OCI-LY7 (cell line): ENCODE data around the gene CFAP61. TPM values are rescaled to one million over a fixed set of nuclear protein-coding genes. Genes with fewer than 3 reads are reported as not detected.

Experiments used
- BruUV-seq: library from RNA; stranded (reverse); fragments of 400-500 nt; replicated peaks from 2 replicates; lab custom pipeline; 2021; lab: Mats Ljungman, UMichigan
- CTCF ChIA-PET: fragments of 300-600 bp; sonication (Branson Sonifier 250); formaldehyde crosslinking; loops from one replicate; lab custom pipeline; 2022; ENCODE audit warnings: antibody characterized with exemption; ENCODE audit not compliant: unreplicated experiment; lab: Charles Lee
- POLR2A ChIA-PET: fragments of 300-600 bp; sonication (Branson Sonifier 250); formaldehyde crosslinking; loops from one replicate; lab custom pipeline; 2022; ENCODE audit warnings: antibody characterized with exemption; lab: Charles Lee
- DNase-seq: peaks from one replicate; pipeline ENCODE4 v3.0.0-alpha.2; 2015; ENCODE audit warnings: low spot score
- H2AFZ ChIP-seq: fragments of 200-600 bp; sonication (generic), shearing (Covaris generic); 2 replicates; pipeline ENCODE4 v1.6.1; 2014; ENCODE audit warnings: mild to moderate bottlenecking, antibody characterized with exemption, low read length, moderate library complexity
- H3K27ac ChIP-seq: fragments of 200-600 bp; sonication (generic); 2 replicates; pipeline ENCODE4 v1.5.1; 2014; ENCODE audit warnings: mixed run types, low read depth, mild to moderate bottlenecking, moderate library complexity, low read length, inconsistent platforms; ENCODE audit not compliant: poor library complexity, severe bottlenecking
- H3K36me3 ChIP-seq: fragments of 200-600 bp; sonication (generic); 2 replicates; pipeline ENCODE4 v1.6.1; 2014; ENCODE audit warnings: mild to moderate bottlenecking, antibody characterized with exemption, low read length, moderate library complexity, mixed read lengths; ENCODE audit not compliant: insufficient read depth
- H3K4me1 ChIP-seq: fragments of 200-600 bp; sonication (generic); 2 replicates; pipeline ENCODE4 v1.5.1; 2014; ENCODE audit warnings: mild to moderate bottlenecking, low read length; ENCODE audit not compliant: insufficient read depth, poor library complexity, severe bottlenecking
- H3K4me2 ChIP-seq: fragments of 200-600 bp; sonication (generic); 2 replicates; pipeline ENCODE4 v1.6.1; 2014; ENCODE audit warnings: mild to moderate bottlenecking, low read length
- H3K4me3 ChIP-seq: fragments of 200-600 bp; sonication (generic); 2 replicates; pipeline ENCODE4 v1.5.1; 2014; ENCODE audit warnings: mild to moderate bottlenecking, low read depth, low read length; ENCODE audit not compliant: poor library complexity, severe bottlenecking
- H3K79me2 ChIP-seq: fragments of 200-600 bp; sonication (generic); 2 replicates; pipeline ENCODE4 v1.6.1; 2016; ENCODE audit warnings: low read depth, mild to moderate bottlenecking, low read length, moderate library complexity, mixed read lengths; ENCODE audit not compliant: insufficient read depth
- H3K9me2 ChIP-seq: fragments of 200-600 bp; sonication (generic); 2 replicates; pipeline ENCODE4 v1.6.1; 2016; ENCODE audit warnings: mild to moderate bottlenecking, low read length, mixed read lengths; ENCODE audit not compliant: insufficient read depth
- H3K9me3 ChIP-seq: fragments of 200-600 bp; sonication (generic); 2 replicates; pipeline ENCODE4 v1.6.1; 2014; ENCODE audit warnings: mild to moderate bottlenecking, mixed run types, low read length, mixed read lengths
- H4K20me1 ChIP-seq: fragments of 200-600 bp; sonication (generic); 2 replicates; pipeline ENCODE4 v1.6.1; 2014; ENCODE audit warnings: mild to moderate bottlenecking, antibody characterized with exemption, low read length, moderate library complexity, mixed read lengths; ENCODE audit not compliant: insufficient read depth
- EZH2phosphoT487 ChIP-seq: fragments of 200-600 bp; sonication (generic); IDR thresholded peaks from 2 replicates; pipeline ENCODE4 v1.6.1; 2018; ENCODE audit warnings: low read depth, borderline replicate concordance, mild to moderate bottlenecking, mixed run types, antibody characterized with exemption, low read length, moderate library complexity, mixed read lengths
- intact Hi-C: fragments of 100-400 bp; cut with micrococcal nuclease; formaldehyde crosslinking; loops from one replicate; pipeline ENCODE4 v1.10.0; 2022; ENCODE audit not compliant: unreplicated experiment
- total RNA-seq, 2 experiments: library from RNA; depleted of rRNA in 1 of 2; stranded (reverse); fragments of >200 nt in 1 of 2; shearing (Covaris generic) in 1 of 2; gene quantifications; 2 replicates each; pipeline ENCODE4 v1.2.3, GENCODE V29; 2014 to 2022
- TF ChIP-seq, protein P1 (sequence below): fragments of 200-600 bp; sonication (generic); conservative IDR thresholded peaks from 2 replicates; pipeline ENCODE4 v1.5.1; 2014; ENCODE audit warnings: mild to moderate bottlenecking, antibody characterized with exemption, low read length, moderate library complexity, mixed read lengths

The CFAP61 gene
- total RNA-seq, 2 experiments from 2014 or later: 0.06 TPM; not detected in 1

DNA sequence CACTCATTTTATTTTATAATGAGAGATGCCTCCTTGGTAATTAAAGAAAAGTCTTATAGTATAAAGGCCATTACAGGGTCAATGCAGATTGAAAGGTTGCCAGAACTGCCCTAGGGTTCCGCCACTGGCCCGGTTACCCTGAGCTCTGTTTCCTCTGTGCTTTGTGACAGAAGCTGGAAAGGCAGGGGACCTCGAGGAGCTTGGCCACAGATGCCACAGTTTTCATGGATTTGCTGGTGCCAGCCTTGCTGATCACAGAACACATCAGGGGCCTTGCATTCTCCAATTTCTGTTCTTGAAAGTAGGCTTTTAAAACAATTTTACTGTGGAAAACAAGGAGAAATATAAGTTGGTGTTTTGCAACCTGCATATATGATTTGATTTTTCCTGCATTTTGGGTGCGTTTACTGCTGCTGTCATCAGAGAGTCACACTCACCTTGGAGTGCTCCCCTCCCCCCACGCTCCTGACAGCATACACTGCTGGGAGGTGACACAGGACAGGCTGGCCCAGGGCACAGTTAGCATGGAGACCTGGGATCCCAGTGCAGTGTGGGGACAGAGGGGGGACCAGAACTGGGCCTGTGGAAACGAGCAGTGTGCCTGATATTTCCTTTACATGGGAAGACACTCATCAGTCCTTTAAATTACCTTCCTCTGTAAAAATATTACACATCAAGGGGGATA is 142.8 kb downstream of the CFAP61 start:
- intact Hi-C loops: no loop called here
- Histone ChIP-seq H3K9me3 (no peaks in the 10 kb centered on the region), H3K4me3 (no peak overlapping the region), H2AFZ (no peak overlapping the region), H3K9me2 (no peaks in the 10 kb centered on the region), H3K4me2 (no peak overlapping the region), H3K4me1 (no peaks in the 10 kb centered on the region), H4K20me1 (no peaks in the 10 kb centered on the region), H3K27ac (no peak overlapping the region), H3K36me3 (no peaks in the 10 kb centered on the region), H3K79me2 (no peaks in the 10 kb centered on the region)
- ChIA-PET CTCF (no interaction called here), POLR2A (no interaction called here)
- no peak for DNase-seq
- TF ChIP-seq EZH2phosphoT487: no peak
- TF ChIP-seq, protein P1, sequence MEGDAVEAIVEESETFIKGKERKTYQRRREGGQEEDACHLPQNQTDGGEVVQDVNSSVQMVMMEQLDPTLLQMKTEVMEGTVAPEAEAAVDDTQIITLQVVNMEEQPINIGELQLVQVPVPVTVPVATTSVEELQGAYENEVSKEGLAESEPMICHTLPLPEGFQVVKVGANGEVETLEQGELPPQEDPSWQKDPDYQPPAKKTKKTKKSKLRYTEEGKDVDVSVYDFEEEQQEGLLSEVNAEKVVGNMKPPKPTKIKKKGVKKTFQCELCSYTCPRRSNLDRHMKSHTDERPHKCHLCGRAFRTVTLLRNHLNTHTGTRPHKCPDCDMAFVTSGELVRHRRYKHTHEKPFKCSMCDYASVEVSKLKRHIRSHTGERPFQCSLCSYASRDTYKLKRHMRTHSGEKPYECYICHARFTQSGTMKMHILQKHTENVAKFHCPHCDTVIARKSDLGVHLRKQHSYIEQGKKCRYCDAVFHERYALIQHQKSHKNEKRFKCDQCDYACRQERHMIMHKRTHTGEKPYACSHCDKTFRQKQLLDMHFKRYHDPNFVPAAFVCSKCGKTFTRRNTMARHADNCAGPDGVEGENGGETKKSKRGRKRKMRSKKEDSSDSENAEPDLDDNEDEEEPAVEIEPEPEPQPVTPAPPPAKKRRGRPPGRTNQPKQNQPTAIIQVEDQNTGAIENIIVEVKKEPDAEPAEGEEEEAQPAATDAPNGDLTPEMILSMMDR: no peak
- BruUV-seq: no TSS peak

DNA sequence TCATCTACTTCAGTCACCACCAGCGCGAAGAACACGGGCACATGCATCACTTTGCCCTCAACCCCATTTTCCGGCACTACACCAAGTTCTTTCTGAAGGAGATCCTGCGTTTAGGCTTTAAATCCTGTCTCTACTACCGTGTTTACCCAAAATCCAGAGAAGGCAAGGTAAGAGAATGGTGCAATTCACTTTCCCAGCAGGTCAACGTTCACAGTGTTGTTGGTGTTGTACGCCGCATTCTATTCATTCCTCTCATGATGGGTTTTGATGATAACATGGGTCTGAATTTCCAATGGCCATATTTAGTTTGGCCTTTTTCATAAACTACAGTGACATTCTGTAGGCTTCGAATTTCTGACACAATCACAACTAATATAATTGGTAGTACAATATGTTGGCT is 144.3 kb downstream of the CFAP61 start:
- no peak for DNase-seq
- TF ChIP-seq EZH2phosphoT487: no peak
- TF ChIP-seq, protein P1: no peak
- H3K9me3 ChIP-seq: no peaks in the 10 kb centered on the region
- ChIA-PET CTCF (no interaction called here), POLR2A (no interaction called here)
- H3K9me2 ChIP-seq: no peaks in the 10 kb centered on the region
- BruUV-seq: no TSS peak
- no peak overlapping the region for H3K27ac ChIP-seq
- H3K4me3 ChIP-seq: no peak overlapping the region
- no peaks in the 10 kb centered on the region for H4K20me1 ChIP-seq
- intact Hi-C loops: no loop called here
- H3K79me2 ChIP-seq: no peaks in the 10 kb centered on the region
- H3K4me1 ChIP-seq: no peaks in the 10 kb centered on the region
- no peak overlapping the region for H3K4me2 ChIP-seq
- no peaks in the 10 kb centered on the region for H3K36me3 ChIP-seq
- H2AFZ ChIP-seq: no peak overlapping the region

DNA sequence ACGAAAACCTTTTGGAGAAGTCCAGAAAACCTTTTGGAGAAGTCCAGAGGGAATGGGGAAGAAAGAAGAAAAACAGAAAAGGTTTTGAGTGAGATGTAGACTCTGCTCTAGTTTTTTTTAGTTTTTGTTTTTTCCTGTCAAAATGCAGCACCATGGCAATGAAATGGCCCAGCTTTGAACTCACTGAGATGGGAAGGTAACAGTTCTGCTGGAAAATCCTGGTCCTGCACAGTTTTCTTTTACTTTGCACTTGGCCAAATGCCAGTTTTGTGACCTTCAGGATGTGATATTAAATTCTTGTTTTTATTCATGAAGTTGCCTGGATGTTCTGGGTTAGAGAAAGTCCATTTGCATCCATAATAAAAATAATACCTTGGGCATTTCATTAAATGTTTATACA is 145.7 kb downstream of the CFAP61 start:
- no peaks in the 10 kb centered on the region for H3K9me2 ChIP-seq
- BruUV-seq: no TSS peak
- DNase-seq: no peak
- H3K4me3 ChIP-seq: no peak overlapping the region
- H3K27ac ChIP-seq: no peak overlapping the region
- no peak overlapping the region for H2AFZ ChIP-seq
- ChIA-PET POLR2A (interaction anchor here (1.3 kb wide), 1 partner anchor 25 kb away, joined by 3 read pairs; no protein-coding TSS in a partner anchor), CTCF (no interaction called here)
- intact Hi-C loops: no loop called here
- no peaks in the 10 kb centered on the region for H3K9me3 ChIP-seq
- no peaks in the 10 kb centered on the region for H3K4me1 ChIP-seq
- TF ChIP-seq, protein P1: no peak
- no peak for TF ChIP-seq EZH2phosphoT487
- H4K20me1 ChIP-seq: no peaks in the 10 kb centered on the region
- H3K79me2 ChIP-seq: no peaks in the 10 kb centered on the region
- H3K36me3 ChIP-seq: no peaks in the 10 kb centered on the region
- no peak overlapping the region for H3K4me2 ChIP-seq
